Stimulated activated naive CD8-positive, alpha-beta T cell treated with anti-CD3 and anti-CD28 coated beads, Interleukin-15, Interleukin-2, amounts not matched to agents 100 ng/mL and 50 ng/mL, for 24 hours (primary cell): ENCODE results near the gene NHEJ1.
A peak's percentile ranks its signal among the peaks of the same experiment; 100 is the strongest.

Experiments
- H3K27ac Mint-ChIP-seq: one replicate; pipeline ENCODE4 v1.8.0; 2021; ENCODE audit warnings: mild to moderate bottlenecking, mixed read lengths
- H3K27me3 Mint-ChIP-seq: one replicate; pipeline ENCODE4 v1.8.0; 2021; ENCODE audit warnings: mixed read lengths
- H3K36me3 Mint-ChIP-seq: one replicate; pipeline ENCODE4 v1.8.0; 2021; ENCODE audit warnings: low read depth, mixed read lengths
- H3K4me1 Mint-ChIP-seq: one replicate; pipeline ENCODE4 v1.8.0; 2021; ENCODE audit warnings: low read depth, mixed read lengths
- H3K4me3 Mint-ChIP-seq: one replicate; pipeline ENCODE4 v1.8.0; 2021; ENCODE audit warnings: mild to moderate bottlenecking, mixed read lengths
- H3K9me3 Mint-ChIP-seq: one replicate; pipeline ENCODE4 v1.8.0; 2021; ENCODE audit warnings: mixed read lengths

Gene NHEJ1

GRCh38 chr2:219106251-219106650, 54.4 kb downstream of the NHEJ1 start:
- H3K9me3 Mint-ChIP-seq = no peaks in the 10 kb centered on the region
- no peak overlapping the region for H3K27ac Mint-ChIP-seq
- no peaks in the 10 kb centered on the region for H3K27me3 Mint-ChIP-seq
- no peak overlapping the region for H3K4me3 Mint-ChIP-seq
- H3K4me1 Mint-ChIP-seq = peaks cover 68% of the 10 kb centered on the region
- peaks cover 19% of the 10 kb centered on the region for H3K36me3 Mint-ChIP-seq

- Mint-ChIP-seq H3K4me3 (peak overlapping the region; percentile 54), H3K27me3 (no peaks in the 10 kb centered on the region), H3K27ac (peak overlapping the region; percentile 94), H3K36me3 (peaks cover 19% of the 10 kb centered on the region), H3K4me1 (peaks cover 55% of the 10 kb centered on the region), H3K9me3 (no peaks in the 10 kb centered on the region)
These were observed 56.2 kb downstream of the NHEJ1 start for GRCh38 chr2:219104107-219105035.

DNA sequence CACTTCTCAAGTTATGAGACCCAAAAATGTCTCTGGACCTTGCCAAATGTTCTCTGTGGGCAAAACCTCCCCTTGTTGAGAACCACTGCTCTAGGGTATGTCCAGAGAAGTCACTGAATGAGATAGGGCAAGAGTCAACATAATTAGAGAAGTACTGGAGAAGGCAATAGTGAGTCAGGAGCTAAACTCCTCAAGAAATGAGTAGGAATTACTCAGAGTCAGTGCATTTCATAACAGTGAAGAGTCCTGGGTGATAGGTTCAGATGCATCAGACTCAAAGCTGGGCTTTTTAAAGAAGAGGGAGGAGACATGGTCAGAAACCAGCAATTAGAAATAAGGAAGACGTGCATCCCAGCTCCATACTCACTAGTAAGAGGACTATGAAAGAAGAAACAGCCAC, 61.3 kb downstream of the NHEJ1 start:
- Mint-ChIP-seq H3K36me3 (peaks cover 10% of the 10 kb centered on the region), H3K4me3 (no peak overlapping the region), H3K4me1 (peaks cover 9% of the 10 kb centered on the region), H3K27ac (no peak overlapping the region), H3K9me3 (no peaks in the 10 kb centered on the region), H3K27me3 (no peaks in the 10 kb centered on the region)

- no peak overlapping the region for H3K4me3 Mint-ChIP-seq
- H3K27ac Mint-ChIP-seq = no peak overlapping the region
These were observed 65.1 kb downstream of the NHEJ1 start for GRCh38 chr2:219095406-219095935.

GRCh38 chr2:219094171-219094570, 66.4 kb downstream of the NHEJ1 start:
- Mint-ChIP-seq H3K36me3 (peaks cover 8% of the 10 kb centered on the region), H3K27ac (no peak overlapping the region), H3K4me3 (no peak overlapping the region), H3K27me3 (no peaks in the 10 kb centered on the region), H3K9me3 (no peaks in the 10 kb centered on the region), H3K4me1 (no peaks in the 10 kb centered on the region)

More at GRCh38 chr2:219095406-219095935, 65.1 kb downstream of the NHEJ1 start:
- no peaks in the 10 kb centered on the region for H3K27me3 Mint-ChIP-seq
- no peaks in the 10 kb centered on the region for H3K36me3 Mint-ChIP-seq
- H3K9me3 Mint-ChIP-seq = no peaks in the 10 kb centered on the region
- no peaks in the 10 kb centered on the region for H3K4me1 Mint-ChIP-seq

- Mint-ChIP-seq H3K27ac (no peak overlapping the region), H3K4me3 (no peak overlapping the region), H3K36me3 (peaks cover 10% of the 10 kb centered on the region), H3K4me1 (peaks cover 9% of the 10 kb centered on the region), H3K27me3 (no peaks in the 10 kb centered on the region), H3K9me3 (no peaks in the 10 kb centered on the region)
These were observed 69.9 kb downstream of the NHEJ1 start for GRCh38 chr2:219090436-219091299.

- H3K4me1 Mint-ChIP-seq = peaks cover 9% of the 10 kb centered on the region
- no peak overlapping the region for H3K27ac Mint-ChIP-seq
- H3K9me3 Mint-ChIP-seq = no peaks in the 10 kb centered on the region
- H3K27me3 Mint-ChIP-seq = no peaks in the 10 kb centered on the region
- peaks cover 10% of the 10 kb centered on the region for H3K36me3 Mint-ChIP-seq
- no peak overlapping the region for H3K4me3 Mint-ChIP-seq
These were observed 71.3 kb downstream of the NHEJ1 start for GRCh38 chr2:219089330-219089729.

GRCh38 chr2:219087848-219088247, 72.8 kb downstream of the NHEJ1 start:
- H3K36me3 Mint-ChIP-seq = peaks cover 10% of the 10 kb centered on the region
- peaks cover 9% of the 10 kb centered on the region for H3K4me1 Mint-ChIP-seq
- H3K9me3 Mint-ChIP-seq = no peaks in the 10 kb centered on the region
- no peaks in the 10 kb centered on the region for H3K27me3 Mint-ChIP-seq
- H3K27ac Mint-ChIP-seq = no peak overlapping the region
- no peak overlapping the region for H3K4me3 Mint-ChIP-seq

- Mint-ChIP-seq H3K9me3 (no peaks in the 10 kb centered on the region), H3K4me3 (no peak overlapping the region), H3K36me3 (peaks cover 10% of the 10 kb centered on the region), H3K4me1 (peaks cover 9% of the 10 kb centered on the region), H3K27me3 (no peaks in the 10 kb centered on the region), H3K27ac (no peak overlapping the region)
These were observed 73.3 kb downstream of the NHEJ1 start for GRCh38 chr2:219087361-219087760.

DNA sequence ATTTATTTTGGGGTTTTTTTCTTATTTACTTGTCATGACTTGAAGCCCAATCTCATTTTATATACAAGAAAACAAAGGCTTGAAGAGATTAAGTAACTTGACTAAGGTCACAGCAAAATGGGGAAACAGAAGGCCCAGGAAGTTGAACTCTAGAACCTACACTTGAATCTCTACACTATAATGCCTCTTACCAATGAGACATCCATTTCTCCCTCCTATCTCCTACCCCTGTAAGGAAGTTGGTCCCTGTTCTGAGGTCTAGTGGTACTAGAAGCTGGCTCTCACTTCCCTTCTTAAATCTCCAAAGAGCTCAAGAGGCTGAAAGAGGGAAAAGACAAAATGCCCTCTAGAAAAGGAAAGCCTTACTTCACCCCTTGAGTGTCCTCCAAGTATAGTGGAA, 74.4 kb downstream of the NHEJ1 start:
- Mint-ChIP-seq H3K9me3 (no peaks in the 10 kb centered on the region), H3K27me3 (no peaks in the 10 kb centered on the region), H3K4me3 (no peak overlapping the region), H3K36me3 (peaks cover 10% of the 10 kb centered on the region), H3K4me1 (peaks cover 9% of the 10 kb centered on the region), H3K27ac (no peak overlapping the region)

DNA sequence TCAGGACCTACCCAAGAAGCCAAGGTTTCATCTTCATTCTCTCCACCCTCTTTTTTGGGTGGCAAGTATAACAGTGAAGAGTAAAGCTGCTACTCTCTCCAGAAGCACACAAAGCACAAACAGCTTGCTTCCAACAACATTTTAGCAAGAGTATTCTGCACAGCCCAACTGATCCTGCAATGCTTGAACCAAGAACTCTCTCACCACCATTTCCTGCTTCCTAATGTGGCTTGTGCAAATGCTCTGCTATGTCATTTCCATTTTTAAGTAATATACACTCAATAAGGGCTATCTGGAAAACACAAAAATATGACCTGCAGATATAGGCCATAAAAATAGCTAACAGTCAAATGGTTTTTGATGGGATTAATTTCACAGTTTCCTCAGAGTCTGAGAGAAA, 75.8 kb downstream of the NHEJ1 start:
- H3K27me3 Mint-ChIP-seq = no peaks in the 10 kb centered on the region
- H3K4me3 Mint-ChIP-seq = no peak overlapping the region
- peaks cover 7% of the 10 kb centered on the region for H3K36me3 Mint-ChIP-seq
- no peaks in the 10 kb centered on the region for H3K9me3 Mint-ChIP-seq
- H3K4me1 Mint-ChIP-seq = peaks cover 9% of the 10 kb centered on the region
- H3K27ac Mint-ChIP-seq = no peak overlapping the region

DNA sequence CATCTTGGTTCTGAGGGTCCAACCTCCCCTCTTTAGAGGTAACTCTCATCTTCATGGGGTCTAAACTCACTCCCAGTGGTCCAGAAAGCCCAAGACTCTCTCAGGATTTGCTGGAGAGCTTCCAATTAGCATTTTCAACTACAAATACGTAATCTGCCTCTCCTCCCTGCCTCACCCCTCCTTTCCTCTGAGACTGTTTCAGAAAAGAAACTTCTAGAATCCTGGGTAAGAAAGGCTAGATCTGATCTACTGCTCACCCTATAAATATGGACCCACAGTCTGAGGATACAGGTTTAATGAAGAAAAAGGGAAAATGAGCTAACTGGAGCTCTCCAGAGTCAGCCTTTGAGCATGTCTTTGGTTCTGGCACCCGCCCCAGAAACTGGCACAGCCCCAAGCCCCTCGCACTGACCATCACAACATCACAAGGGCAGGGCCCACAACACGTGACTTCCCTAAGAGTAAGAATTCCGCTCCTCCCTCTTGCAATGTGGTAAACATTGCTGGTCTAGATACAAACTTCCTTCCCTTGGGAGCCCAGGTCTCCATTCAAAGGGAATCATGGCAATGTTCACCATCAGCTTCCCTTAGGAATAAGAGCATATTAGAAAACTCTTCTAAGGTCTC, 78.2 kb downstream of the NHEJ1 start:
- Mint-ChIP-seq H3K27ac (no peak overlapping the region), H3K9me3 (no peaks in the 10 kb centered on the region), H3K27me3 (no peaks in the 10 kb centered on the region), H3K4me3 (no peak overlapping the region), H3K4me1 (peaks cover 9% of the 10 kb centered on the region), H3K36me3 (no peaks in the 10 kb centered on the region)

GRCh38 chr2:219081701-219082331, 78.8 kb downstream of the NHEJ1 start:
- Mint-ChIP-seq H3K4me3 (no peak overlapping the region), H3K27me3 (no peaks in the 10 kb centered on the region), H3K36me3 (peaks cover 4% of the 10 kb centered on the region), H3K27ac (no peak overlapping the region), H3K4me1 (peaks cover 5% of the 10 kb centered on the region), H3K9me3 (no peaks in the 10 kb centered on the region)

DNA sequence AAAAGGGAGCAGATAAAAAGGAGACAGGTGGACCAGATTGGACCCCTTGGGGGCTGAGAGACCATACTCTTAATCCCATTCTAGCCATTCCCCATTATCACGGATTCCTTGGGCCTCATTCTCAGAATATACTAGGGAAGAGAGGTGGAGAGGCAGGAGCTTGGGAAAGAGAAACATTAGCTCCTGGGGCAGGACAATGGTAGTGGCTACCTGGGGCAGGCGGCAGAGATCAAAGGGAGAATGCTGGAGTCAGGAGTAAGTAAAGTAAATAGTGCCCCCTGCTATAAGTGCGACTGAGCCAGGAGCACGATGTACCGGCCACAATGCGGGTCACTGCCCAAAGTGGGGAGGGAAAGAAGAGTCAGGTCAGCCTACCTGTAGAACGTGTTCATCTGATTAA, 79.5 kb downstream of the NHEJ1 start:
- Mint-ChIP-seq H3K4me3 (no peak overlapping the region), H3K9me3 (no peaks in the 10 kb centered on the region), H3K27ac (no peak overlapping the region), H3K27me3 (no peaks in the 10 kb centered on the region), H3K36me3 (peaks cover 11% of the 10 kb centered on the region), H3K4me1 (no peaks in the 10 kb centered on the region)
